H1 (cell line): Measurements from ENCODE around the gene DCAF4. TPM values are rescaled to one million over a fixed set of nuclear protein-coding genes. Genes with fewer than 3 reads are reported as not detected.

Experiments used
- BRCA1 ChIP-seq: IDR thresholded peaks from 2 replicates; pipeline ENCODE4 v1.6.1; 2012; ENCODE audit warnings: low read depth, low read length, improper control_type of control experiment
- EGR1 ChIP-seq: IDR thresholded peaks from 2 replicates; pipeline ENCODE4 v1.6.1; 2011; ENCODE audit warnings: low read depth, low read length, borderline replicate concordance
- MAFK ChIP-seq: IDR thresholded peaks from 2 replicates; pipeline ENCODE4 v1.6.1; 2012; ENCODE audit warnings: low read depth, mild to moderate bottlenecking, improper control_type of control experiment, low read length
- polyA plus RNA-seq, 7 experiments: library from polyadenylated mRNA; depleted of rRNA in 3 of 7; stranded (reverse) in 5 of 7; unstranded in 2 of 7; fragments of >200 nt in 5 of 7; fragments of 200-250 nt in 2 of 7; gene quantifications; 1 replicate in 5 of 7; 2 replicates in 1 of 7; 4 replicates in 1 of 7; pipeline versions ENCODE4 v1.2.1 to v1.2.3, GENCODE V29; 2011 to 2013; ENCODE audit warnings: missing spikeins in 2 of 7, mixed read lengths in 2 of 7
- total RNA-seq: library from RNA; stranded (reverse); fragmentation: NEBNext Ultra II Directional; extraction: Animal tissue kit (Norgen Biotek cat#: 25700); gene quantifications from 2 replicates; pipeline ENCODE4 v1.2.1, GENCODE V29; 2021
- TF ChIP-seq, protein P1 (sequence below): IDR thresholded peaks from 2 replicates; pipeline ENCODE4 v1.6.1; 2012; ENCODE audit warnings: inconsistent platforms

Gene DCAF4
- total and polyA plus RNA-seq, 2 of the 8 experiments (the other 6 are each of a cell fraction or from before 2014, with no cell fraction given) = 17.0 to 21.1 TPM

DNA sequence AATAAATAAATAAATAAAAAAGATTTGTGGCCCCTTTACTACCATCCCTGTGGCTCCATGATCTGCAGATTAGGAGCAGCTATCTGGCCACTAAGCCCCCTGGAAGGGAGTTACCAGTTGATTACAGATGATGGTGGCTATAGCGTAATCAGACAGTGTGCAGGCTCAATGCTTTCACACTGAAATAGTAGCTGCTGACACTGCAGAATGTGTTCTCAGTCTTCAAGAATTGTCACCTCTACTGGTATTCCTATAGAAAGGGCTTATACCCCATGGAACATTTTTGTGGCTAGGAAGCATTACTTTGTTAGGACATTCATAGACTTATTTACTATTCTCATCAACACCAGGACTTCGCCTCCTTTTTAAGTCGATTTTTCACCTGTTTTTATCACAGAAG lies 30.9 kb downstream of the DCAF4 start (continued):
- TF ChIP-seq, protein P1, sequence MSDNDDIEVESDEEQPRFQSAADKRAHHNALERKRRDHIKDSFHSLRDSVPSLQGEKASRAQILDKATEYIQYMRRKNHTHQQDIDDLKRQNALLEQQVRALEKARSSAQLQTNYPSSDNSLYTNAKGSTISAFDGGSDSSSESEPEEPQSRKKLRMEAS = no peak
- TF ChIP-seq EGR1 (no peak), MAFK (no peak), BRCA1 (no peak)
- TF ChIP-seq, all 59 proteins: peak for 0
